ENCODE data around the gene CCDC54. TPM values are rescaled to one million over a fixed set of nuclear protein-coding genes. Genes with fewer than 3 reads are reported as not detected.

The CCDC54 gene
- total and polyA plus RNA-seq, 2 of the 8 experiments (the other 6 are each of a cell fraction or from before 2014, with no cell fraction given) = not detected

DNA sequence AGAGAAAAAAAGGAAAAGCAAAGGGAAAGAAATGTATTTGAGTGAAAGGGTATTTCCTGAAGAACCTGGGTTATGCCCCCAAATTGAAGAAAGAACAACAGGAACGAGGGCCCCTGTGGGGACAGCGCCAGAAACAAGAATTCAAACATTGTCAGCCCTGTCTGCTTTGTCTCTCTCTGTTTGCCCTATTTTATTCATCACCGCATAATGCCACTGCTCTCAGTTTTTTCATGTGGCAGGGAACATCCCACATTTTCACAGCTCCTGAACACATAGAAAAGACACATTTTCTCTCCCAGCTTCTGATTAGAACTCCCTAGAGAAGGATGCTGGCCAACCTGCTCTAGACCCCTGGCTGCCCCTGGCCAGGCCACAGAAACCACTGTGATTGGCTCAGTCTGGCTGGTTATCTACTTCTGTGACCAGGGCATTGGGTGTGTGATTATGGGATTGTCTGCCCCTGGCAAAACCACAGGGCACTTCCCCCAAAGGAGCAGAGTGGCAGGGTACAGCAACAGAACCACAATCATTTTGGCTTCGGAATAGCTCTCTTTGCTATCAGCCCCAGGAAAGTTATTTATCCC, 31.3 kb upstream of the CCDC54 start (continued):
- no peak for TF ChIP-seq NANOG (IDR thresholded peaks at IDR 0.05; ENCODE audit: insufficient read depth, low read depth, low read length, poor library complexity, severe bottlenecking)
- no peak for TF ChIP-seq SIRT6 (IDR thresholded peaks at IDR 0.05; ENCODE audit: low read length)
- TF ChIP-seq, protein P1, sequence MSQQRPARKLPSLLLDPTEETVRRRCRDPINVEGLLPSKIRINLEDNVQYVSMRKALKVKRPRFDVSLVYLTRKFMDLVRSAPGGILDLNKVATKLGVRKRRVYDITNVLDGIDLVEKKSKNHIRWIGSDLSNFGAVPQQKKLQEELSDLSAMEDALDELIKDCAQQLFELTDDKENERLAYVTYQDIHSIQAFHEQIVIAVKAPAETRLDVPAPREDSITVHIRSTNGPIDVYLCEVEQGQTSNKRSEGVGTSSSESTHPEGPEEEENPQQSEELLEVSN (IDR thresholded peaks at IDR 0.05) = no peak
- no peak for TF ChIP-seq CREB1 (IDR thresholded peaks at IDR 0.05)
- TF ChIP-seq KDM4A (IDR thresholded peaks at IDR 0.05; ENCODE audit: low read depth, low read length, severe bottlenecking) = no peak
- TF ChIP-seq SAP30 (IDR thresholded peaks at IDR 0.05; ENCODE audit: insufficient read depth, insufficient replicate concordance, low read length) = no peak
- no peak for TF ChIP-seq TBP (IDR thresholded peaks at IDR 0.05; ENCODE audit: low read depth, low read length)
